PC-9 (cell line): ENCODE data around the gene PYHIN1.

Experiments used
- CTCF ChIP-seq: fragments of 200-600 bp; sonication (generic); conservative IDR thresholded peaks from 2 replicates; pipeline ENCODE4 v1.6.1; 2017; ENCODE audit warnings: mixed run types, antibody characterized with exemption, mild to moderate bottlenecking, moderate library complexity
- EZH2 ChIP-seq: fragments of 200-600 bp; sonication (generic); IDR thresholded peaks from 2 replicates; pipeline ENCODE4 v1.8.0; 2017; ENCODE audit warnings: antibody characterized with exemption, low read depth

DNA sequence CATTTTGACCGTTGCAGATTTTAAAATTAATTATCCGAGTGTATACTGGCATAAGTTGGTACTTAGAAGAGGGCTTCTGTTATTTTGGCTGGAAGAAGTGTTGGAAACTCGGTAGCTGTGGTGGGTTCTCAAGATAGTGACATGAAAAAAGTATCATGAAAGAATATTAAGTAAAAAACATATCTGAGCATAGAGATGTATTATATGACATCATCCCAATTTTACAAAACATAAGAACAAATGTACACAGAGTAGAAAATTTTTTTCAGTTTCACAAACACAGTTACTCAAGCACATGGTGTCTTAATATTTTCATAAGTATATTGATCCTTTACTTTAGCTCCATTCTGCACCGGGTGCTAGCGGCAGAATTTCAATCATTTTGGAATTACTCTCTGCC lies 79.0 kb downstream of the PYHIN1 start:
- TF ChIP-seq CTCF (no peak), EZH2 (no peak)
